Smooth muscle cell (in vitro differentiated cells): ENCODE results near the gene RMI2. TPM values are rescaled to one million over a fixed set of nuclear protein-coding genes. Genes with fewer than 3 reads are reported as not detected.

Source experiments
- DNase-seq: peaks from one replicate; lab custom pipeline; 2025; ENCODE audit not compliant: unreplicated experiment; lab: John Stamatoyannopoulos, UW
- H2AFZ ChIP-seq: fragments of 200-600 bp; sonication (generic); 2 replicates; pipeline ENCODE4 v1.6.0; 2016; ENCODE audit warnings: antibody characterized with exemption, low read depth, mild to moderate bottlenecking
- H3F3A ChIP-seq: fragments of 200-600 bp; sonication (generic); 2 replicates; pipeline ENCODE4 v1.6.0; 2017; ENCODE audit warnings: antibody characterized with exemption, low read depth
- H3K27ac ChIP-seq: fragments of 200-600 bp; sonication (generic); 2 replicates; pipeline ENCODE4 v1.5.1; 2016; ENCODE audit warnings: low read depth, mild to moderate bottlenecking
- H3K27me3 ChIP-seq: fragments of 200-600 bp; sonication (generic); 2 replicates; pipeline ENCODE4 v1.6.1; 2016; ENCODE audit warnings: low read depth, mild to moderate bottlenecking
- H3K36me3 ChIP-seq: fragments of 200-600 bp; sonication (generic); 2 replicates; pipeline ENCODE4 v1.5.1; 2016; ENCODE audit warnings: low read depth
- H3K4me1 ChIP-seq: fragments of 200-600 bp; sonication (generic); 2 replicates; pipeline ENCODE4 v1.5.1; 2016; ENCODE audit warnings: low read depth
- H3K4me2 ChIP-seq: fragments of 200-600 bp; sonication (generic); 2 replicates; pipeline ENCODE4 v1.6.0; 2016; ENCODE audit warnings: mild to moderate bottlenecking
- H3K4me3 ChIP-seq: fragments of 200-600 bp; sonication (generic); 2 replicates; pipeline ENCODE4 v1.5.1; 2016; ENCODE audit warnings: mild to moderate bottlenecking
- H3K79me2 ChIP-seq: fragments of 200-600 bp; sonication (generic); 2 replicates; pipeline ENCODE4 v1.6.0; 2016; ENCODE audit warnings: low read depth, mild to moderate bottlenecking
- H3K9ac ChIP-seq: fragments of 200-600 bp; sonication (generic); 2 replicates; pipeline ENCODE4 v1.6.0; 2016; ENCODE audit warnings: low read depth
- H3K9me3 ChIP-seq: fragments of 200-600 bp; sonication (generic); replicated peaks from 2 replicates; pipeline ENCODE4 v1.5.1; 2016; ENCODE audit warnings: low read depth
- H4K20me1 ChIP-seq: fragments of 200-600 bp; sonication (generic); 2 replicates; pipeline ENCODE4 v1.6.0; 2016; ENCODE audit warnings: low read depth
- WGBS: methylation state at CpG from one replicate; pipeline ENCODE4 v1.1.7; 2016; ENCODE audit warnings: low lambda C conversion rate; 5-methylcytosine and 5-hydroxymethylcytosine counted together
- polyA plus RNA-seq: library from polyadenylated mRNA; unstranded; fragments of >200 nt; fragmentation: Nextera tagmentation; extraction: Ambion mirVana; gene quantifications from 2 replicates; pipeline ENCODE4 v1.2.1, GENCODE V29; 2016
- total RNA-seq: library from RNA; depleted of rRNA; stranded (reverse); fragments of >200 nt; gene quantifications from 2 replicates; pipeline ENCODE4 v1.2.3, GENCODE V29; 2014
- TF ChIP-seq, protein P1 (sequence below): fragments of 200-600 bp; sonication (generic); IDR thresholded peaks from 2 replicates; pipeline ENCODE4 v1.5.1; 2017; ENCODE audit warnings: borderline replicate concordance, mild to moderate bottlenecking, antibody characterized with exemption; ENCODE audit not compliant: insufficient read depth, poor library complexity, severe bottlenecking

The RMI2 gene
- total and polyA plus RNA-seq, 2 experiments from 2014 or later = 6.1 to 11.3 TPM

DNA sequence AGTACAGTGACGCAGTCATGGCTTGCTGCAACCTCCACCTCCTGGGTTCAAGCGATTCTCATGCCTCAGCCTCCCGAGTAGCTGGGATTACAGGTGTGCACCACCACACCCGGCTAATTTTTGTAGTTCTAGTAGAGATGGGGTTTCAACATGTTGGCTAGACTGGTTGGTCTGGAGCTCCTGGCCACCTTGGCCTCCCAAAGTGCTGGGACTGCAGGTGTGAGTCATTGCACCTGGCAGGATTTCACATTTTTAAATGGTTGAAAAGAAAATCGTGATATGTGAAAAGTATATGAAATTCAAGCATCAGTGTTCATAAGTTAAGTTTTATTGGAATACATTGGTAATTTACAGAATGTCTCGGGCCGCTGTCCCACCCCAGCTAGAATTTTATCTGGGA lies 2.6 kb downstream of the RMI2 start:
- H3K4me1 ChIP-seq = peaks cover 20% of the 10 kb centered on the region
- no peaks in the 10 kb centered on the region for H3K27me3 ChIP-seq
- peaks cover 16% of the 10 kb centered on the region for H3F3A ChIP-seq
- no peaks in the 10 kb centered on the region for H3K36me3 ChIP-seq
- no peaks in the 10 kb centered on the region for H3K9me3 ChIP-seq
- H3K27ac ChIP-seq = no peak overlapping the region
- no peak overlapping the region for H2AFZ ChIP-seq
- no peak overlapping the region for H3K9ac ChIP-seq
- no peak overlapping the region for H3K4me2 ChIP-seq
- no peak for DNase-seq
- H3K4me3 ChIP-seq = no peak overlapping the region
- no peaks in the 10 kb centered on the region for H4K20me1 ChIP-seq
- WGBS = 97% methylated on average over 7 of the region's 7 CpGs
- TF ChIP-seq, protein P1, sequence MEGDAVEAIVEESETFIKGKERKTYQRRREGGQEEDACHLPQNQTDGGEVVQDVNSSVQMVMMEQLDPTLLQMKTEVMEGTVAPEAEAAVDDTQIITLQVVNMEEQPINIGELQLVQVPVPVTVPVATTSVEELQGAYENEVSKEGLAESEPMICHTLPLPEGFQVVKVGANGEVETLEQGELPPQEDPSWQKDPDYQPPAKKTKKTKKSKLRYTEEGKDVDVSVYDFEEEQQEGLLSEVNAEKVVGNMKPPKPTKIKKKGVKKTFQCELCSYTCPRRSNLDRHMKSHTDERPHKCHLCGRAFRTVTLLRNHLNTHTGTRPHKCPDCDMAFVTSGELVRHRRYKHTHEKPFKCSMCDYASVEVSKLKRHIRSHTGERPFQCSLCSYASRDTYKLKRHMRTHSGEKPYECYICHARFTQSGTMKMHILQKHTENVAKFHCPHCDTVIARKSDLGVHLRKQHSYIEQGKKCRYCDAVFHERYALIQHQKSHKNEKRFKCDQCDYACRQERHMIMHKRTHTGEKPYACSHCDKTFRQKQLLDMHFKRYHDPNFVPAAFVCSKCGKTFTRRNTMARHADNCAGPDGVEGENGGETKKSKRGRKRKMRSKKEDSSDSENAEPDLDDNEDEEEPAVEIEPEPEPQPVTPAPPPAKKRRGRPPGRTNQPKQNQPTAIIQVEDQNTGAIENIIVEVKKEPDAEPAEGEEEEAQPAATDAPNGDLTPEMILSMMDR = no peak
- H3K79me2 ChIP-seq = peaks cover 20% of the 10 kb centered on the region

DNA sequence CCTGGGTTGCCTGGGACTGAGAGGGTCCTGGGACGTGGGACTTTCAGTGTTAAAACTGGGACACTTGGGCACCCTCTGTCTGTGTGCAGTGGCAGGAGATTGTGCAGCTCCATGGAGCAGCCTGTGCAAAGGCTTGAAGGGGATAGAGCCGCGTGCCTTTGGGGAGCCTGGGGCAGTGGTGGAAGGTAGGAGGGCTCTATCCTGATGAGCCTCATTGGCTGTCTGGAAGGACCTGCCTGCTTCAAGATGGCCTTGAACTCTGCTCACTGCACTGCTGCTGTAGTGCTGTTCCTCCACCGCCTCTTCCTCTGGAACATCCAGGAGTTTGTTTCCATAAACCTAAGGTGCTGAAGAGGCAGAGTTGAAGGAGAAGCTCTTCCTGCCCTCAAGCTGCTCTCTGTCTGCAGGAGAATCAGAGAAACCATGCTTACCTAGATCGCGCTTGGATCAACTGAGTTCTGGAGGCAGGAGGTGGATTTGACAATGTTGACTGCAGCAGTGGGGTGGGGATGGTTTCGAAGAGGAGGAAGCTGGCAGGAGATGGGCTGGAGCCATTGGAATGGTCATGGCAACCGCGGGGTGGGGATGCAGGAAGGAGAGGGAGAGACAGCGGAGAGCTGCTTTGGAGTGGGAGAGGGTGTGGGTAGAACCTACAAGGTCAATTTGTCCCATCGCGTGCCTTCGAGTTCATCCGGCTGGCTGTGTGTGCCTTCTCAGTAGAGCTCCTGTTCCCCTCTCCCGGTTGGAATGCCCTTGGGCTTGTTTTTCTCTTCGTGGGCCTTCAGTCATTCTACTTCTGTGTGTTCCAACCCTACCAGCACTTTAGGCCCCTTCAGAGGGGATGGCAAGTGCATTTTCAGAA lies 3.7 kb downstream of the RMI2 start:
- WGBS = 87% methylated on average over 16 of the region's 16 CpGs
- peaks cover 25% of the 10 kb centered on the region for H3K79me2 ChIP-seq
- no peaks in the 10 kb centered on the region for H3K36me3 ChIP-seq
- H3K9me3 ChIP-seq = no peaks in the 10 kb centered on the region
- no peaks in the 10 kb centered on the region for H3K27me3 ChIP-seq
- peak overlapping the region; percentile 79 for H3K4me2 ChIP-seq
- peaks cover 16% of the 10 kb centered on the region for H3F3A ChIP-seq
- no peak for DNase-seq
- peak overlapping the region; percentile 37 for H3K9ac ChIP-seq
- no peak overlapping the region for H2AFZ ChIP-seq
- TF ChIP-seq, protein P1 = no peak
- H4K20me1 ChIP-seq = no peaks in the 10 kb centered on the region
- H3K4me1 ChIP-seq = peaks cover 20% of the 10 kb centered on the region
- no peak overlapping the region for H3K4me3 ChIP-seq
- H3K27ac ChIP-seq = peak overlapping the region; percentile 87

DNA sequence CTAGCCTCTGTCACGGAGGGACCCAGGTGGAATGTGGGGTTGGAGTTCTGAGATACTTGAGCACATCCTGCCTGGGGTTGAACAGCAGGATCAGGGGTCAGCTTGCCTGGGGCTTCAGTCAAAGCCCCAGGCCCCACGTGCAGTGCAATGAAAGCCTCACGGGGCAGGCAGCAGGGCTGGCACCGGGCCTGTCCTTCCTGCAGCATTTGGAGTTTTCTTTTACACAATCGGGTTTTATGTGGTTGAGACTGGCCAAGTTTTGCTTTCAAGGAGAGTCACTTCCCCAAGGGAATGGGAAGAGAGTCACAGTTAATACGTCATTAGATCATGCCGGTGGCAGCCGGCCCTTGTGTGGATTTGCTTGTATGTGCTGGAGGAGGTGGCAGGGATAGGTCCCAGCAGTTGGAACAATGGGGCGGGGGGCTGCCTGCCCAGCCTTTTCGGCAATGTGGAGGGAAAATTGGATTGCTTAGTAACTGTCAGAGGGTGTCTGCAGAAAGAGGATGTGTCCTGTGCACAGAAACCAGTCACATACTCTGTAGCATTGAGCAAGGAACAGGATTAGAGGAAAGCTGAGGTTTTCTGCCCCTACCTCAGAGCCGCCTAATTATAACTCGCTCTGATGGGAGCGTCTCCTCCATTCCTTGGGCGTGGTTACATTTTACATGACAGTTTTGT lies 4.5 kb downstream of the RMI2 start:
- peaks cover 13% of the 10 kb centered on the region for H3K4me1 ChIP-seq
- H3K36me3 ChIP-seq = no peaks in the 10 kb centered on the region
- no peaks in the 10 kb centered on the region for H3K27me3 ChIP-seq
- peaks cover 16% of the 10 kb centered on the region for H3F3A ChIP-seq
- peaks cover 25% of the 10 kb centered on the region for H3K79me2 ChIP-seq
- TF ChIP-seq, protein P1 = no peak
- H3K9me3 ChIP-seq = no peaks in the 10 kb centered on the region
- DNase-seq = no peak
- H3K4me3 ChIP-seq = no peak overlapping the region
- H3K4me2 ChIP-seq = peak overlapping the region; percentile 79
- no peaks in the 10 kb centered on the region for H4K20me1 ChIP-seq
- H3K9ac ChIP-seq = peak overlapping the region; percentile 37
- no peak overlapping the region for H2AFZ ChIP-seq
- 33% methylated on average over 13 of the region's 14 CpGs for WGBS
- peak overlapping the region; percentile 87 for H3K27ac ChIP-seq
